ENCODE measurements around the gene DVL1. TPM values are rescaled to one million over a fixed set of nuclear protein-coding genes. Genes with fewer than 3 reads are reported as not detected.

DVL1 gene
- total and polyA plus RNA-seq, 9 of the 15 experiments (the other 6 are each of a cell fraction or from before 2014, with no cell fraction given), result 0.62 to 135 (median 24.3) TPM

DNA sequence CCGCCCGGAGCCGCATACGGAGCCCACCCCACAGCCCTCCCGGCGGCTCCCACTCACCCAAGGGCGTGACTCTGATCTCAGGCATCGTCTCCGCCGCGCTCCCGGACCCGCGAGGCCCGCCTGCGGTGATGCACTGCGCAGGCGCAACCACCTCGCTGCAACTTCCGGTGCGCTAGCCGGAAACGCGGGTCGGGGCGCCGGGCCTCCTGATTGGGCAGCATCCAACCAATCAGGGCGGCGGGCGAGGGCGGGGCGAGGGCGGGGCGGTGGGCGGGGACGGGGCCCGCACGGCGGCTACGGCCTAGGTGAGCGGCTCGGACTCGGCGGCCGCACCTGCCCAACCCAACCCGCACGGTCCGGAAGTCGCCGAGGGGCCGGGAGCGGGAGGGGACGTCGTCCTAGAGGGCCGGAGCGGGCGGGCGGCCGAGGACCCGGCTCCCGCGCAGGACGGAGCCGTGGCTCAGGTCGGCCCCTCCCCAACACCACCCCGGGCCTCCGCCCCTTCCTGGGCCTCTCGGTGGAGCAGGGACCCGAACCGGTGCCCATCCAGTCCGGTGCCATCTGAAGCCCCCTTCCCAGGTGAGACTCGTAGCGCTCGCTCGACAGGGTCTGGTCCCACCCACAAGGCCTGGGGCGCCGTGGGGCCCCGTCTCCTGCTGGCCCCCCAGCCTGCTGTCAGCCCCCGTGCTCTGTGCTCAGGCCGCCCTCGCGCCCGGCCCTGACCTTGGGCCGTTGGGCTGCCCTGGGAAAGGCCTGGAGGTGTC is 24.5 kb downstream of the DVL1 start, which contains the start of the genes CPTP and INTS11 (continued):
- TF ChIP-seq ZBTB33 (CRISPR knock-in tag; IDR thresholded peaks at IDR 0.05) (no peak), ZNF586 (CRISPR knock-in tag; conservative IDR thresholded peaks at IDR 0.05) (no peak), HDAC6 (IDR thresholded peaks at IDR 0.05; ENCODE audit: low read depth, low read length) (no peak), MAZ (CRISPR knock-in tag; conservative IDR thresholded peaks at IDR 0.05 in 1 of 2, IDR thresholded peaks at IDR 0.05 in 1 of 2) (peak; percentile 7 to 70; a peak in 2 of 4 replicates), RBBP5 (IDR thresholded peaks at IDR 0.05; ENCODE audit: borderline replicate concordance, insufficient read depth, low read length, poor library complexity, severe bottlenecking) (peak; percentile 81), KHSRP (IDR thresholded peaks at IDR 0.05) (no peak), ZBTB40 (IDR thresholded peaks at IDR 0.05) (peak; percentile 93), ZBTB40 (CRISPR knock-in tag; IDR thresholded peaks at IDR 0.05) (no peak), NONO (IDR thresholded peaks at IDR 0.05; ENCODE audit: low read depth in 2 of 2, low read length in 1 of 2) (no peak; a peak in 1 of 4 replicates), ZNF561 (CRISPR knock-in tag; conservative IDR thresholded peaks at IDR 0.05) (no peak), NCOA4 (IDR thresholded peaks at IDR 0.05; ENCODE audit: partially characterized antibody) (no peak), PYGO2 (tag; IDR thresholded peaks at IDR 0.05) (no peak)
- TF ChIP-seq, protein P1, sequence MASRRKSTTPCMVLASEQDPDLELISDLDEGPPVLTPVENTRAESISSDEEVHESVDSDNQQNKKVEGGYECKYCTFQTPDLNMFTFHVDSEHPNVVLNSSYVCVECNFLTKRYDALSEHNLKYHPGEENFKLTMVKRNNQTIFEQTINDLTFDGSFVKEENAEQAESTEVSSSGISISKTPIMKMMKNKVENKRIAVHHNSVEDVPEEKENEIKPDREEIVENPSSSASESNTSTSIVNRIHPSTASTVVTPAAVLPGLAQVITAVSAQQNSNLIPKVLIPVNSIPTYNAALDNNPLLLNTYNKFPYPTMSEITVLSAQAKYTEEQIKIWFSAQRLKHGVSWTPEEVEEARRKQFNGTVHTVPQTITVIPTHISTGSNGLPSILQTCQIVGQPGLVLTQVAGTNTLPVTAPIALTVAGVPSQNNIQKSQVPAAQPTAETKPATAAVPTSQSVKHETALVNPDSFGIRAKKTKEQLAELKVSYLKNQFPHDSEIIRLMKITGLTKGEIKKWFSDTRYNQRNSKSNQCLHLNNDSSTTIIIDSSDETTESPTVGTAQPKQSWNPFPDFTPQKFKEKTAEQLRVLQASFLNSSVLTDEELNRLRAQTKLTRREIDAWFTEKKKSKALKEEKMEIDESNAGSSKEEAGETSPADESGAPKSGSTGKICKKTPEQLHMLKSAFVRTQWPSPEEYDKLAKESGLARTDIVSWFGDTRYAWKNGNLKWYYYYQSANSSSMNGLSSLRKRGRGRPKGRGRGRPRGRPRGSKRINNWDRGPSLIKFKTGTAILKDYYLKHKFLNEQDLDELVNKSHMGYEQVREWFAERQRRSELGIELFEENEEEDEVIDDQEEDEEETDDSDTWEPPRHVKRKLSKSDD (conservative IDR thresholded peaks at IDR 0.05; ENCODE audit: low read length), result no peak
